Testis (tissue), 3 donors: ENCODE data around the gene CNPY1. TPM values are rescaled to one million over a fixed set of nuclear protein-coding genes. Genes with fewer than 3 reads are reported as not detected.

ENCODE experiments used
- DNase-seq: peaks from one replicate; pipeline ENCODE4 v3.0.0-alpha.2; 2019
- H3K27ac ChIP-seq, 2 donors: fragments of 200-600 bp; sonication (generic); one replicate each; pipeline ENCODE4 v1.5.1; 2019
- H3K27me3 ChIP-seq: fragments of 200-600 bp; sonication (generic); one replicate; pipeline ENCODE4 v1.5.1; 2019
- H3K36me3 ChIP-seq: fragments of 200-600 bp; sonication (generic); one replicate; pipeline ENCODE4 v1.5.1; 2017; ENCODE audit warnings: low read depth; ENCODE audit errors: missing control alignments
- H3K4me1 ChIP-seq: fragments of 200-600 bp; sonication (generic); one replicate; pipeline ENCODE4 v1.5.1; 2019
- H3K4me3 ChIP-seq, 2 donors: fragments of 200-600 bp; sonication (generic); one replicate each; pipeline ENCODE4 v1.5.1; 2017 to 2019
- H3K9me3 ChIP-seq: fragments of 200-600 bp; sonication (generic); one replicate; pipeline ENCODE4 v1.5.1; 2017
- POLR2A ChIP-seq: fragments of 450-650 bp; IDR thresholded peaks from one replicate; pipeline ENCODE4 v1.6.1; 2017; ENCODE audit warnings: antibody characterized with exemption, mild to moderate bottlenecking, moderate library complexity
- WGBS, 2 donors: methylation state at CpG; one replicate each; pipeline ENCODE4 v1.1.5; 2018; 5-methylcytosine and 5-hydroxymethylcytosine counted together
- intact Hi-C: fragments of 100-400 bp; cut with DNase I; formaldehyde crosslinking; loops from one replicate; pipeline ENCODE4 v1.15.1; 2023; ENCODE audit warnings: low total_unique reads
- polyA plus RNA-seq: library from polyadenylated mRNA; stranded (reverse); fragments of 350-450 nt; fragmentation: Illumina TruSeq; extraction: RNeasy Lipid Tissue Mini Kit (QIAGEN cat#74804); gene quantifications from one replicate; pipeline ENCODE4 v1.2.3, GENCODE V29; 2014; ENCODE audit warnings: low read depth, low replicate concordance; ENCODE audit not compliant: insufficient read depth
- total RNA-seq, 2 donors: library from RNA; depleted of rRNA; stranded (reverse); fragments of >200 nt; gene quantifications; one replicate each; pipeline ENCODE4 v1.2.3, GENCODE V29; 2016
- TF ChIP-seq, protein P1 (sequence below), 3 experiments: fragments of 450-650 bp in 2 of 3; fragments of 200-600 bp in 1 of 3; sonication (generic) in 1 of 3; IDR thresholded peaks; one replicate each; pipeline ENCODE4 v1.5.1; 2016 to 2019; ENCODE audit warnings: antibody characterized with exemption in 3 of 3, mild to moderate bottlenecking in 2 of 3, moderate library complexity in 1 of 3

The CNPY1 gene
- total and polyA plus RNA-seq, 3 donors from 2014 or later = 0.25 to 0.47 (median 0.31) TPM

DNA sequence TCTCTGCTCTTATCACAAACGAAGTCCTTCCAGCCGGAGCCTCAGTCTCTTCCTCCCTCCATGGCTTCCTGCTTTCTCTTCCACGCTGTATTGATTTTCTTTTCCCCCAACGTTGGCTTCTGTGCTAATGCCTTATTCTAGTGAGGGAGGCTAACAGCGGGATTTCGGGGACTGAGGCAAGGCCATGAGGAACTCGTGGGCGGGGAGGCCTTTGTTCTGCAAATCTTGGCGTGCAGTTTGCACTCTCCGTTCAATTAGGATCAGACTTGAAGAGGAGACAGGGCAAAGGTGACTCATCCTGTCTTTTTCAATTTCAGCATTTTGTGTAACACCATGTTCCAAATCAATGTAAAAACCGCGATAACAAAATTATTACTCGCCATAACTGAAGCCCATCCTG is 63.1 kb downstream of the CNPY1 start:
- no peak for TF ChIP-seq POLR2A
- TF ChIP-seq, protein P1, sequence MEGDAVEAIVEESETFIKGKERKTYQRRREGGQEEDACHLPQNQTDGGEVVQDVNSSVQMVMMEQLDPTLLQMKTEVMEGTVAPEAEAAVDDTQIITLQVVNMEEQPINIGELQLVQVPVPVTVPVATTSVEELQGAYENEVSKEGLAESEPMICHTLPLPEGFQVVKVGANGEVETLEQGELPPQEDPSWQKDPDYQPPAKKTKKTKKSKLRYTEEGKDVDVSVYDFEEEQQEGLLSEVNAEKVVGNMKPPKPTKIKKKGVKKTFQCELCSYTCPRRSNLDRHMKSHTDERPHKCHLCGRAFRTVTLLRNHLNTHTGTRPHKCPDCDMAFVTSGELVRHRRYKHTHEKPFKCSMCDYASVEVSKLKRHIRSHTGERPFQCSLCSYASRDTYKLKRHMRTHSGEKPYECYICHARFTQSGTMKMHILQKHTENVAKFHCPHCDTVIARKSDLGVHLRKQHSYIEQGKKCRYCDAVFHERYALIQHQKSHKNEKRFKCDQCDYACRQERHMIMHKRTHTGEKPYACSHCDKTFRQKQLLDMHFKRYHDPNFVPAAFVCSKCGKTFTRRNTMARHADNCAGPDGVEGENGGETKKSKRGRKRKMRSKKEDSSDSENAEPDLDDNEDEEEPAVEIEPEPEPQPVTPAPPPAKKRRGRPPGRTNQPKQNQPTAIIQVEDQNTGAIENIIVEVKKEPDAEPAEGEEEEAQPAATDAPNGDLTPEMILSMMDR (IDR thresholded peaks at IDR 0.05) = no peak
- Histone ChIP-seq H3K4me1 (no peaks in the 10 kb centered on the region), H3K27ac (no peak overlapping the region), H3K27me3 (no peaks in the 10 kb centered on the region), H3K9me3 (no peaks in the 10 kb centered on the region), H3K4me3 (no peak overlapping the region), H3K36me3 (no peaks in the 10 kb centered on the region)
- WGBS, 2 donors = 11 to 23% methylated on average over 13 of the region's 13 CpGs
- intact Hi-C loops = no loop called here
- DNase-seq = peak; percentile 10

DNA sequence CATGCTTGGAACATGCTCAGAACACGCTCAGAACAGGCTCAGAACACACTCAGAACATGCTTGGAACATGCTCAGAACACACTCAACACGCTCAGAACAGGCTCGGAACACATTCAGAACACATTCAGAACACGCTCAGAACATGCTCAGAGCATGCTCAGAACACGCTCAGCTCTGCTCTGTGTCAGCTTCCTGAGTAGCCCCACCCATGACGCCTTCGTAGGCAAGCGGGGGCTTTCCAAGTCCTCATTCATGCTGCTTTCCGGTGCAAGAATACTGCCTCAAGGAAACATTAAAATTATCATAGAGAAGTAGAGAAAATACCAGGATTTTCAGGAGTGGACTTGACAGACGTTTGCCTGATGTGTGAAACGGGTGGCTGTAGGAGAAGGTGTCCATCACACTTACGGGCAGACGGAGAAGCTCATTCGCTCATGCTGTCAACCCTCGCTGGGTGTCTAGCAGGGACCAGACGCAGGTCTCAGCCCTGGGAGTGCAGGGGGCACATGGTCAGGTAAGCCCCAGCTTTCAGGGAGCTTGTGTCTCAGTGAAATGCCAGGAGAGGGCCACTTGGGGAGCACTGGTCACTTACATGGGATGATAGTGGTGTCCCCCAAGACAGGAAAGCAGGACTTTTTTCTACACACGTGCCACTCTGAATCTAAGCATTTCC is 63.7 kb downstream of the CNPY1 start:
- intact Hi-C loops = no loop called here
- H3K9me3 ChIP-seq = no peaks in the 10 kb centered on the region
- no peaks in the 10 kb centered on the region for H3K27me3 ChIP-seq
- no peaks in the 10 kb centered on the region for H3K4me1 ChIP-seq
- peak; percentile 12 for DNase-seq
- no peak overlapping the region for H3K4me3 ChIP-seq
- WGBS, 2 donors = 56 to 67% methylated on average over 17 of the region's 17 CpGs
- H3K36me3 ChIP-seq = no peaks in the 10 kb centered on the region
- TF ChIP-seq, protein P1 (IDR thresholded peaks at IDR 0.05) = no peak
- TF ChIP-seq POLR2A = no peak
- no peak overlapping the region for H3K27ac ChIP-seq

DNA sequence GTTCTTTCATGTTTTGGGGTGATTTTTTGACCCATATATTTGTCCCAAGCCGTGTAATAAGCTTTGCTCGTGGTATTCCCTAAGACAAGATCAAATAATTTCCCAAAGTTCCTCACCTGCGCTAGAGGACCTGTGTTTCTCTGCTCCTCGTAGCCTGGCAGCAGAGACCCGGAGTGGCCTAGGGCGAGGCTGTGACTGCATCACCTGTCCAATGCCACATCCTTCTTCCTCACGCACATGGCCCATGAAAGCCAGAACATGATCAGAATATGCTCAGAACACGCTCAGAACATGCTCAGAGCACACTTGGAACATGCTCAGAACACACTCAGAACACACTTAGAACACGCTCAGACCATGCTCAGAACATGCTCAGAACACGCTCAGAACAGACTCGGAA is 64.6 kb downstream of the CNPY1 start:
- Histone ChIP-seq H3K9me3 (no peaks in the 10 kb centered on the region), H3K36me3 (no peaks in the 10 kb centered on the region), H3K27ac (no peak overlapping the region), H3K4me1 (no peaks in the 10 kb centered on the region), H3K4me3 (no peak overlapping the region), H3K27me3 (no peaks in the 10 kb centered on the region)
- 87 to 94% methylated on average over 10 to 11 of the region's 11 CpGs for WGBS, 2 donors
- intact Hi-C loops = no loop called here
- DNase-seq = no peak
- TF ChIP-seq, protein P1 (IDR thresholded peaks at IDR 0.05) = no peak
- no peak for TF ChIP-seq POLR2A

DNA sequence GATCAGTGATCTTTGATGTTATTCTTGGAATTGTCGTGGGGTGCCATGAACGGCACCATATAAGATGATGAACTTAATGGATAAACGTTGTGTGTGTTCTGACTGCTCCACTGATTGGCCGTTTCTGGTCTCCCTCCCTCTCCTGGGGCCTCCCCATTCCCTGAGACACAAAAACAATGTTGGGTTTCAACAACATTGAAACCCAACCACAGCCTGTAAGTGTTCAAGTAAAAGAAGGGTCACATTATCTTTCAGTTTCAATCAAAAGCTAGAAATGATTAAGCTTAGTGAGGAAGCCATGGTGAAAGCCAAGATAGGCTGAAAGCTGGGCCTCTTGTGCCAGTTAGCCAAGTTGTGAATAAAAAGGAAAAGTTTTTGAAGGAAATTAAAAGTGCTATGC is 68.9 kb downstream of the CNPY1 start:
- 80 to 87% methylated on average over 4 of the region's 4 CpGs for WGBS, 2 donors
- no peak for TF ChIP-seq POLR2A
- TF ChIP-seq, protein P1 (IDR thresholded peaks at IDR 0.05) = no peak
- no peaks in the 10 kb centered on the region for H3K9me3 ChIP-seq
- no peaks in the 10 kb centered on the region for H3K27me3 ChIP-seq
- no peak overlapping the region for H3K4me3 ChIP-seq
- intact Hi-C loops = no loop called here
- no peak overlapping the region for H3K27ac ChIP-seq
- DNase-seq = no peak
- no peaks in the 10 kb centered on the region for H3K36me3 ChIP-seq
- no peaks in the 10 kb centered on the region for H3K4me1 ChIP-seq

DNA sequence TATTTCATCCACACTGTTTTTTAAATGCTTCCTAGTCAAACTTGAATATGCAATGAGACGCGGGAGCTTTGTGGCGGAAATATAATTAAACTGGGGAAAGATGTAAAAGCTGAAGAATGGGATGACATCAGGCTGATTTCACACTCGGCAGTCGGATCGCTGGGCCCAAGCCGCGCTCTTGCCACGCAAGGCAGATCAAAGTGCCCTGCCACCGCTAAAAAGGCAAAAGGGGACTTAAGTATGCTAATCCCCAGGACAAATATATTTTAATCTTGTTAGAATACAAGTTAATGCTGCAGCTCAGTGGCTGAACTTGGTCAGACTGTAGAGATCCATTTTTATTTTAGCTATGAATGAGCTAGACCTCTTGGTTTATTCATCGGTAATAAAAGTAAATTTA is 74.6 kb downstream of the CNPY1 start:
- Histone ChIP-seq H3K4me3 (no peak overlapping the region), H3K27ac (no peak overlapping the region), H3K36me3 (no peaks in the 10 kb centered on the region), H3K27me3 (no peaks in the 10 kb centered on the region), H3K4me1 (peaks cover 8% of the 10 kb centered on the region), H3K9me3 (no peaks in the 10 kb centered on the region)
- intact Hi-C loops = no loop called here
- DNase-seq = no peak
- TF ChIP-seq, protein P1 (IDR thresholded peaks at IDR 0.05) = no peak
- TF ChIP-seq POLR2A = no peak
- 35 to 36% methylated on average over 11 of the region's 11 CpGs for WGBS, 2 donors
